Medulla oblongata (tissue), 1 donor: ENCODE results near the gene PPM1N.

Source experiments
- DNase-seq: peaks from one replicate; pipeline ENCODE4 v3.0.0-alpha.2; 2015; ENCODE audit errors: extremely low spot score

The PPM1N gene

DNA sequence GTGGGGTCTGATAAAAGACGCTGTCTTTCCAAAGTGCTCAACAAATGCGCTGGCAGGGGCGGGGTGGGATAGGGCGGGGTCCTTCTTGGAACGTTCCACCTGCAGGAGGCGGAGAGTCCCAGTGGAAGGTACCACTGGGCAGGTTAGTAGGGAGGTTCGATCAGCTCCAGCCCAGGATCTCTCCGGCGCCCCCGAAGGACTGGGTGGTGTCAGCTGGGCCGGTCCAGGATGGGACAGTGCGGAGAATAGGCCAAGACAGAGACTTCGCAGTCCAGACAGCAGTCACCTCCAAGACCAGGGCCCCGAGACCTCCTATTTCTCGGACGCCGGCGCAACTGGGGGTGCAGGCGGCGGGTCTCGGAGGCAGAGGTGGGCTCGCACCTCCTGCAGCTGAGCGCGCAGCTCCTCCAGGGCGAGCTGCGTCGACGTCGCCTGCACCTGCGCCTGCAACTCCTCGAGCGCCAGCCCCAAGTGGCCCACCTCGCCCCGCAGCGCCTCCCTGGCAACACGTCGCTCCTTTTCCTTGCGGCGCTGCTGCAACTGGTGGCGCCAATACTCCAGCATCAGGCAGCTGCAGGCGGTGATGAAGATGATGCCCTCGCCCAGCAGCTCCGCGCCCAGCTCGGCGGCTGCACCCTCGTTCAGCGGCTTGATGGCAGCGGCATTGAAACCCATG, 30.6 kb downstream of the PPM1N start:
- peak; percentile 34 for DNase-seq

DNA sequence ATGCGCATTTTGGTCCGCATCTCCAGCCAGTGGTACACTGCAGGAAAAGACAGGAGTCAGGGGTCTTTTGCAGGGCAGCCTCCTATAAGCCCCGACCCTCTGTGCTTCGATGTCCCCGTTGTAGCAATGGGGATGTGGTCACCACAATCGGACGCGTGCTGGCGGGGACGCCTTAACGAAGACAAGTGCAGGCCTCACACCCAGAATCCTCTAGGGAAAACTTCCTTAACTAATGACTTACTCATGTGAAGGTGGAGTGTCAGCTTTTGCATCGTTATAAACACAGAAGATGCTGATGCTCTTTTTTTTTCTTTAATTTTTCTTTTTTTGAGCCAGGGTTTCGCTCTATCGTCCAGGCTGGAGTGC, 31.2 kb downstream of the PPM1N start:
- DNase-seq: no peak

DNA sequence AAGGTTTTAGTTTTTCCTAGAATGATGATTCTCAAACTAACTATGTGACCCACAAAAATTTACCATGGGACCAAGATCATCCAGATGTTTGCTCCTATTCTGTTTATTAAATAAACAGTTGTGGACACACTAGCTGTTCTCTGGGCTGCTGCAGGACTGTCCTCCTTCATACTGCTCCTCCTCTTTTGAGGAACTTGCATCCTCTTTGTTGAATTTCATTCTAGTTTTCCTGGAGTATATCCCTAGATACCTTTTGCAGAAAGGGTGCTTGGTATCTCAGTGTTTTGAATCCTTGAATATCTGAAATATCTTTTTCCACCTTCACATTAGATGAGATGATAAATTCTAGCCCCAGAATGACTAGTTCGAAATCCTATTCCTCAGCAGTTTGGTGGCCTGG, 33.1 kb downstream of the PPM1N start:
- DNase-seq: no peak

DNA sequence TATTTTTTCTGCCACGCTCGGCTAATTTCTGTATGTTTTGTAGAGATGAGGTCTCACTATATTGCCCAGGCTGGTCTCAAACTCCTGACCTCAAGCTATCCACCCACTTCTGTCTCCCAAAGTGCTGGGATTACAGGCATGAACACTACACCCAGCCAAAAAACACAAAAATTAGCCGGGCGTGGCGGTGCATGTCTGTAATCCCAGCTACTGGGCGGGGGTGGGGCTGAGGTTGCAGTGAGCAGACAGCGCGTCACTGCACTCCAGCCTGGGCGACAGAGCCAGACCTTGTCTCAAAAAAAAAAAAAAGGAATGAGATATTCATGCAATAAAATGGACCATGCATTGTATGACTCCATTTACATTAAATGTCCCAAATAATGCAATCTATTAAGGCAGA, 41.2 kb downstream of the PPM1N start:
- DNase-seq: no peak

DNA sequence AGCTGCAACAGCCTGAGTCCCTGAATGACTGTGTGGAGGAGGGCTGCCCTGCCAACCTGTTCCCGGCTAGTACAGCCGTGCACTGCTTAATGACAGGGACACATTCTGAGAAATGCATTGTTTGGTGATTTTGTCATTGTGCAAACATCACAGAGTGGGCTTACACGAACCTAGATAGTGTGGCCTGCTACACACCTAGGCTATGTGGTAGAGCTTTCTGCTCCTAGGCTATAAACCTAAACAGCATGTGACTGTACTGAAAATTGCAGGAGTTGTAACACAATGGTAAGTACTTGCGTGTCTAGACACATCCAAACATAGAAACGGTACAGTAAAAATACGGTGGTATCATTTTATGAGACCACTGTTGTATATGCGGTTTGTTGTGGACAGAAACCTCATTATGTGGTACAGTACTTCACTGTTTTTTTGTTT, 44.0 kb downstream of the PPM1N start:
- no peak for DNase-seq

DNA sequence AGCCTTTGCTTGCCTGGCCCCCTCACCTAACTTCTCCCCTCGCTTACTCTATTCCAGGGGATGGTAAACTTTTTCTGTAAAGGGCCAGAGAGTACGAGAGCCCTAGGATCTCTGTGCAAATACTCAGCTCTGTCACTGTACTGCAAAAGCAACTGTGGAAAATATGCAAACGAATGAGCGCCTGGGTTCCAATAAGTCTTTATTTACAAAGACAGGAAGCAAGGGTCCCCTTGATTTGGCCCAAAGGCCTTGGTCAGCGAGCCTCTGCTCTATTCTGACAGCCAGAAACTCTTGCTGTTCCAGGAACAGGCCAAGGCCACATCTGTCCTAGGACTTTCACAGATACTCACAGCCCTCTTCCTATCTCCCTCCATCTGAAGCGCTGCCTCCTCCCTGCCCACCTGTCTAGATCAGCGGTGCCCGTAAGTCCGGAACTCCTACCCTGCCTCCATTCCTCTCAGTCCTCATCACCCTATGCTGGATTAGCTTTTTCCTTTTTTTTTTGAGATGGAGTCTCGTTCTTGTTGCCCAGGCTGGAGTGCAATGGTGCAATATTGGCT, 49.0 kb downstream of the PPM1N start:
- no peak for DNase-seq

DNA sequence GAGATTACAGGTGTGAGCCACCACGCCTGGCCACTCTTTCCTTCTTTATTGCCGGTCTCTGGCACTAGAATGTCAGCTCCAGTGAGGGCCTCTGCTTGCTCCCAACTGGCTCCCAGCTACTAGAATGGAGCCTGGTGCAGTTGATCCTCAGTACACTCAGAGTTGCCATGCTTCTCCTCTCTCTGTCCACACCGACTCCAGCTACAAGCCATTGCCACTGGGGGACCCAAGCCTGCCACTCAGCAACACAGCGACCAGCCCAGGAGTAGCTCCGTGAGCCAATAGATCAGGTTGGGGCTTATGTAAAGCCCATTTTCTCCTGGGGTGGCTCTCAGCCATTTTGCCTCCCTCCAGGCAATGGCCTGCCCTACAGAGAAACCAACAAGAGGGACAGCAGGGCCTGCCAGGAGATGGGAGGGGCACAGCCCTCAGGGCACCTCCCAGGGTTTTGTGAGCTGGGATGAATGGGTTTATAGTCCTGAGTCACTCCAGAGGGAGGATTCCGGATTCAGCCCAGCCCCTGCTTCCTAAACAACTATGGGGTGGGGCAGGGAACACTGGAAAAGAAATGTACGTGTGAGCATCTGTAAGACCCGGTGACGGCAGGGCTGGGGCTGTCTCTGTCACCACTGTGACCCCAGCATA, 49.8 kb downstream of the PPM1N start:
- DNase-seq: no peak
